HG02870 (cell line): ENCODE measurements around the gene KYNU.
"Not testable (repeated sequence)": the region's sequence is repeated elsewhere in the genome, so short reads cannot be mapped to it uniquely, and the experiment has no call there.

Experiments
- ATAC-seq: cut with Tn5 transposase; IDR thresholded peaks from one replicate; pipeline ENCODE4 v1.9.1; 2021; ENCODE audit warnings: mild to moderate bottlenecking, moderate library complexity; ENCODE audit not compliant: unreplicated experiment

The KYNU gene

DNA sequence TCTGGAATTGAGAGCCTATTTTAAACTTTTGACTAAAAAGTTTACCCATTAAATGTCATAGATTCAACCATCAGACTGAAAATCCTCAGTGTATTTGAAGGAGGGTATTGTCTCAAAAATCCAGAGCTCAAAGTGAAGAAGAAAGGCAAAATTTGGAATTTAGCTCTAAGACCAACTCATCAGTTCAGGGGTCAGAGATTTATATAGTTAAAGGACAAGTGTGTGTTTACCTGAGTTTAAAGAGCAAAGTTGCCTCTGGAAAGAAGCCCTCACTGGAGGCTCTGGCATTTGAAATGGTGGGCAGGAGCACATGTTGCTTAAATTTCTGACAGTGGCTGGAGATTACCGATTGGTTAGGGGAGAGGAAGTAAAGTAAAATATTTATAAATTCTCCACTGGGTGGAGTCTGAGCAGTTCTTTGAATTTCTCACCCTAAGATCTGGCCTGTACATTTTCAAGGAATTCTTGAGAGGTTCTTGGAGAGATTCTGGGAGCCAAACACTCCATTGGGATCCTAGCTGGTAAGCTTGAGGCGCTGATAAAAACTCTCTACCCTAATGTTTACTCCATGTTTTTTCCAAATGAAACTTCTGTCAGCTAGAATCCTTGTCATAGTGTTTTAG is at the start of gene KYNU:
TSS of gene KYNU (plus strand) at position 449 of the 623 bp plus-strand sequence. CDS start 7,704 bp downstream, outside the sequence.
- peak; percentile 49 for ATAC-seq

GRCh38 chr2:142834021-142834420 is 43.4 kb upstream of the KYNU start:
- no peak for ATAC-seq

- ATAC-seq: no peak
These were observed 37.0 kb upstream of the KYNU start for GRCh38 chr2:142840436-142840835.

DNA sequence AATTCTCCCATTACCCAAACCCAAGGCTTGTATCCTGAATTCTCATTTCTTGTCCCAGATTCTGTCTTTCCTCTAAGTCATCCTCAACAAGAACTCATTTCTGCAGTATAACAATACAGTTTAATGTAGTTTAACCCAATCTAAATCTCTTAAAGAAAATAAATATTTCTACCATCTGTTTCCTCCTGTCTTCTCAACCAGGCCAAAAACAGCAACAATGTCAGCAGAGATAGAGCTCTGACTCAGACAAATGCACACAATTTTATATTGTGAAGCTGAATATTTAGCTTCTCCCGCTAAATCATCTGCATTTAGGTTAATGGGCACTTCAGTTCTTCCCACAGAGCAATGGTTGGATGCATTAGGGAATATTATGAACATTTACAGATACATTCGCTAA is 35.7 kb upstream of the KYNU start:
- no peak for ATAC-seq

- no peak for ATAC-seq
These were observed 35.1 kb upstream of the KYNU start for GRCh38 chr2:142842369-142842768.

- no peak for ATAC-seq
These were observed 33.7 kb upstream of the KYNU start for GRCh38 chr2:142843731-142844130.

GRCh38 chr2:142848023-142848606 is 29.3 kb upstream of the KYNU start:
- ATAC-seq: no peak

- no peak for ATAC-seq
These were observed 27.6 kb upstream of the KYNU start for GRCh38 chr2:142849820-142850219.

DNA sequence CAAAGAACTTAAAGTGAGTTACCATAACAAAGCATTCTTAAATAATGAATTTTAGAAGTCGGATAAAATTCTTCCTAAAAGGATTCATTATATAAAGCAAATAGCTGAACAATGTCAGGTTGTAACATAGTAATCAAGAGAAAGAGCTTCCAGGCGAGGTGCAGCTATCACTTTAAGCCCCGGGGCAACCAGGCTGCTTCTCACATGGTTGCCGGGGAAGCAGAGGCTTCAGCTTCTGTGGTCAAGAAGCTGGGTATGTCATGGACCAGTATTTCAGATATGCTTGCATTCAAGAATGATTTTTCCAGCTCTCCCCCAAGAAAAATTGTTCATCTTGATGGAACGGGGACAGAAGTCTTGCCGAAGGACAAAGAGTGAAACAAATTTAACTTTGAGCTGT is 23.6 kb upstream of the KYNU start:
- no peak for ATAC-seq

- ATAC-seq: no peak
These were observed 20.0 kb upstream of the KYNU start for GRCh38 chr2:142857256-142858164.

DNA sequence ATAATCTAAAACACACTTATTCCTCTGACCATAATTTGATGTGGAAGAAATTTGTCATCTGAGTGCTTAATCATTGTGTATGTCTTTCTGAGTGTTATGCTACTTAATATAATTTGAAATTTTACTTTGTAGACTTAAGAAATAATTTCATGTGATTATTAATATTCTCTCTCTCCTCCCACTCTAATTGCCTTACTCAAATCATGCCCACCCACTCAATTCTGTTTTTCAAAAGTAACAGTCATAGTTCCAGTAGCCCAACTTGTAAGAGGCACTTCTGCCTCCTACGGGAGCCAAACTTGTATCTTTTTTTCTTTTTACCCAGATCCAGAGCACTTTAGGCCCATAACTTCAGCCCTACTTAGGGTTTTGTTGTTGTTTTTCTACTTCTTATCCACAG is 18.5 kb upstream of the KYNU start:
- ATAC-seq: no peak

- ATAC-seq: no peak
These were observed 15.2 kb upstream of the KYNU start for GRCh38 chr2:142862299-142862698.

GRCh38 chr2:142862847-142863246 is 14.6 kb upstream of the KYNU start:
- no peak for ATAC-seq

DNA sequence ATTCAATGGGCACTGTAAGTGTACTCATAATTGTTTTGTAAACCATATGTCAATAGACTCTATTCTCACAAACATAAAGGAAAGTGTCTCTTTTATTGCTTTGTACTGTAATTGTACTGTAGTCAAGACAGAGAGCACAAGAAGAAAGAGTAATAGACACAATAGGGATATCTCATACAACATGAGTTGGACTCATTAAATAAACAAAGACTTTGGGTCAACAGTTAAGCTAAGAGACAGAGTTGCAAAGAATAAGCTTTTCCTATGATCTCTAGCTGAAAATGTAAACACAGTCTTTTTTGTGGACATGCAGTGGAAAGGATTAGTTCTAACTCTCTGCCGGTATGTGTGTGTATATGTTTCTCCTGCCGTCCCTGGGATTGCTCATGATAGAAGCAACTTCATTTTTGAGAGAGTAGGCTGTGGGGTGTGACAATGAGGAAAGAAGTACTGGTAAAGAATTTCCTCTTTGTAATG is 13.9 kb upstream of the KYNU start:
- no peak for ATAC-seq

- ATAC-seq: not testable (repeated sequence)
These were observed 12.9 kb upstream of the KYNU start for GRCh38 chr2:142864605-142865004.

- peak; percentile 99 for ATAC-seq
These were observed 11.5 kb upstream of the KYNU start for GRCh38 chr2:142865924-142866323.

- ATAC-seq: peak; percentile 26
These were observed 11.0 kb upstream of the KYNU start for GRCh38 chr2:142866426-142866825.

- ATAC-seq: no peak
These were observed 10.3 kb upstream of the KYNU start for GRCh38 chr2:142867136-142867535.

GRCh38 chr2:142868229-142868762 is 9.2 kb upstream of the KYNU start:
- ATAC-seq: no peak

GRCh38 chr2:142869065-142869460 is 8.4 kb upstream of the KYNU start:
- ATAC-seq: not testable (repeated sequence)

DNA sequence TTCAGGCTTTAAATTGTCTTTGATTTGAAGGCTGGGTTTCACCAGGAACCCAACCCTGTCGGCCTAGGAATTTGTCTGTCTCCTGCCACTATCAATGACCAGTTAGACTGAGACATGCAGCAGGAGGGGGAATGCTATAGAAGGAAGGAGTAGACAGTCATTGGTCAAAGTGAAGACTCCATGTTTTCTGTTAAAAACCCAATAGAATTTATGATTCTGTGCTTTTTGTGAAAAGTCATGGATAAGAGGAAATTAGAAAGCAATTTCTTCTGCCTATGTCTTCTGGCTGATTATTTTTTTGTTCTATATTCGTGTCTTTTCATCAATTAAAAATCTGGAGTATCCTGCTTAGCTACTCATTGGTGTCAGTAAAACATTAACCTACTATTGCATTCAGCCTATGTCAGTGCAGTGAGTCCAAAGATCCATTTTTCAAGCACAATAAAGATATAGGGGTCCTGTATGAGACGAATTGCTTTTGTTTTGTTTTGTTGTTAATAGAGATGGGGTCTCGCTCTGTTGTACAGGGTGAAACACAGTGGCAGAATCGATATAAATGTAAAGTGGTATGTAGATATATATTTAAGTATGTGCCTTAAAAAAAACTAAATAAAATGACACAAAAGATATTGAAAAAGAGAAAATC is 7.9 kb upstream of the KYNU start:
- ATAC-seq: no peak
